GM20000 (cell line): ENCODE data around the gene PMEPA1.

Source experiments
- DNase-seq: peaks from one replicate; pipeline ENCODE4 v3.0.0; 2012; ENCODE audit warnings: low spot score
- CTCF ChIP-seq: IDR thresholded peaks from 2 replicates; pipeline ENCODE4 v1.5.1; 2012; ENCODE audit warnings: mild to moderate bottlenecking, control low read depth; ENCODE audit errors: extremely low read depth, missing control alignments

Gene PMEPA1

DNA sequence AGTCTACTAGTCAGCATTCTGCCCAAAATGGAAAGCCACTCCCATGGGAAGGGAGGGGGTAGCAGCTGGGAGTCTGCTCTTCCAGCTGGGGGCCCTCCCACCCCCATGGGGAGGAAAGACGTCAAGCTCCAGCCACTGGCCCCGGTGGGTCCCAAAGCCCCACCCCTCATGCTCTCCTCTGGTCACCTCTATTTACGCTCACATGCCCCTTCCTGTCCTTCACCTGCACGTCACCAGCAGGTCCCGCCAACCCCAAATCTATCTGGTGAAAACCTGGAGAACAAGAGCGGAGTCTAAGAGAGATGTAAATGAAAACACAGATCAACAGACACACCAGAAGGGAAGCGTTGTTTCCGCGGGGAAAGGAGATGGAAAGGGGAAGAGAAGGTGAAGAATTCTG lies 59.5 kb downstream of the PMEPA1 start:
- no peak for TF ChIP-seq CTCF
- DNase-seq = no peak

GRCh38 chr20:57649617-57650015 lies 60.2 kb downstream of the PMEPA1 start:
- TF ChIP-seq CTCF = no peak
- no peak for DNase-seq

GRCh38 chr20:57648878-57649616 lies 60.8 kb downstream of the PMEPA1 start:
- no peak for TF ChIP-seq CTCF
- no peak for DNase-seq

DNA sequence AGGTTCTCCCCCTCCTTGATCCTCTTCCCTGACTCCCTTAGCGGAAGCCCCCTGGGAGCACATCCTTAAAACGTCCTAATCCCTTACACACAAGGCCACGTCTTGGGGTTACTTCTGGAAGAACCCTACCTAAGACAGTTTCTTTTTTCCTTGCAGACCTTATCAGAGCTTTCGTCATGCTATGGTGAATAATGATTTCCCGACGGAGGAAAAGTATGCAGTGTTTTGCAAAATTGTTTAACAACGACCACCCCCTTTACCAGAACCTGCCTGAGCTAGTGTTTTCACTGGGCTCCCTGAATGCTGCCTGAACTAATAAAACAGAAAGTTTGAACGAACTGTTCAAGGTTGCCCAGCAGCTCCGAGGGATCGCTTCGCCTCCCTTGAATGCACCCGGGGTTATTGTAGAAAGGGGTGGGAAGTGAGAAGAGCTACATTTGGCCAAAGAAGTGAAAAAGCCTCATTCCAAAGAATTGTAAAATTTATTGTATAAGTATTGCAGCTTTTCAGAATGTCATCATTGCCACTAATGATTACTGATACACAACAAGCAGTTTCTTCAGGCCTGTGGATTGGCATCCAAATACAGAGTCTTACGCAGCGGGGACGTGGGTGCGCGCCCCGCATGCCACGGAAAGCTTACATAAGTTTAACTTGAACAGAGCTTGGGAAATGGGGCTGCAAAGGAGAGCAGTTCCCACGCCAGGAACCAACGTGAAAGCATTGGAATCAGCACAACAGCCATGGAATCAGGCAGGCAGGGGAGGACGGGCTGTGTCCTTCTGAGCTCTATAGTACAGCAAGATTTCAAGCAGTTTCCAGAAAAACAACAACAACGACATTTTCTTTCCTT lies 61.7 kb downstream of the PMEPA1 start:
- DNase-seq = no peak
- no peak for TF ChIP-seq CTCF

GRCh38 chr20:57647006-57647932 lies 62.5 kb downstream of the PMEPA1 start:
- TF ChIP-seq CTCF = no peak
- no peak for DNase-seq

GRCh38 chr20:57638895-57639236 lies 70.9 kb downstream of the PMEPA1 start:
- no peak for TF ChIP-seq CTCF
- DNase-seq = no peak
